ENCODE data around the gene NVL.

- TF ChIP-seq POLR2A (IDR thresholded peaks at IDR 0.05): no peak
- TF ChIP-seq CTCF (IDR thresholded peaks at IDR 0.05): no peak
- no peak for TF ChIP-seq POLR2AphosphoS5 (IDR thresholded peaks at IDR 0.05)
Observed at GRCh38 chr1:224199679-224200078, 130.3 kb downstream of the NVL start.
